Bronchial epithelial cell (primary cell): Measurements from ENCODE around the gene FTH1. TPM values are rescaled to one million over a fixed set of nuclear protein-coding genes. Genes with fewer than 3 reads are reported as not detected.

Experiments
- DNase-seq: peaks from one replicate; pipeline ENCODE4 v3.0.0-alpha.2; 2010; ENCODE audit warnings: low read depth
- FAIRE-seq: peaks from 2 replicates; lab custom pipeline; 2011; peaks lifted over from hg19 to GRCh38; lab: Jason Lieb, UNC
- H3K27me3 ChIP-seq: 2 replicates; pipeline ENCODE4 v1.5.1; 2011; ENCODE audit warnings: low read length; ENCODE audit not compliant: control insufficient read depth, insufficient read depth
- H3K36me3 ChIP-seq: 2 replicates; pipeline ENCODE4 v1.5.1; 2011; ENCODE audit warnings: low read length; ENCODE audit not compliant: control insufficient read depth, insufficient read depth
- H3K4me3 ChIP-seq: 2 replicates; pipeline ENCODE4 v1.5.1; 2011; ENCODE audit warnings: mild to moderate bottlenecking, low read depth, low read length, control low read depth
- CTCF ChIP-seq: IDR thresholded peaks from 2 replicates; pipeline ENCODE4 v1.5.1; 2011; ENCODE audit warnings: mild to moderate bottlenecking, moderate library complexity, low read length, control low read depth, inconsistent platforms; ENCODE audit not compliant: insufficient read depth, severe bottlenecking
- total RNA-seq: library from RNA; depleted of rRNA; stranded (reverse); fragments of >200 nt; gene quantifications from 2 replicates; pipeline ENCODE4 v1.2.1, GENCODE V29; 2014

Gene FTH1
- total RNA-seq, 1 donor from 2014 or later, result 1,591 TPM

DNA sequence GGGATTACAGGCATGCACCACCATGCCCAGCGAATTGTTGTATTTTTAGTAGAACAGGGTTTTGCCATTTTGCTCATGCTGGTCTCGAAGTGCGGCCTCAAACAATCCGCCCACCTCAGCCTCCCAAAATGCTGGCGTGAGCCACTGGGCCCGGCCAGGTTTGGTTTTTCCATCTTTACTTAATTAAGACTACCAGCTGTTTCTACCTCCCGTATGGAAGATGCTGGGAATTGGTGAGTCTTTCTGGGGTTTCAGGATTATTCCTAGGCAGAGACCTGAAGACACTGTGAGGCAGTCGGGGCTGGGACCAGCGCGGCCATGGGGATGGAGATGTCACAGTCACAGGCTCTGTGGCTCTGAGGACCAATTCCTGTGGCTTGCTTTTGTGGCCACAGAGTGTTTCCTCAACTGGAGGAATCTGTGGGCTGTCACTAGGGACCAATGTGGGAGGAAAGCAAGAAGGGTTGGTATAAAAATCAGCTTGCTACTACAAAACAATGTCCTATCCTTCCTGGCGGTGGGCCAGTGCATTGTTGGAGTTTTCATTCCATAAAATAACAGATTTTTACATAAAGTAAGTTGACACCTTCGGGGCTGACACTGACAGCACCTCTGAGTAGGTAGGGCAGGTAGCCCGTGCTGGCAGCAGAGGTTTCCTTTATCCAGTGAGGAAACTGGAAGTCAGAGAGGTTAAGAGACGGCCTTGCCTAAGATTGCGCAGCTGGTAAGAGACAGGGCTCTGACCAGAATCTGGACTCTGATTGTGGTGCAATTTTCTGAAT is 8.4 kb upstream of the FTH1 start:
- DNase-seq, result no peak
- Histone ChIP-seq H3K36me3 (no peaks in the 10 kb centered on the region), H3K27me3 (no peaks in the 10 kb centered on the region), H3K4me3 (no peak overlapping the region)
- no peak for TF ChIP-seq CTCF
- no peak for FAIRE-seq

- no peak for TF ChIP-seq CTCF
- FAIRE-seq, result no peak
- Histone ChIP-seq H3K4me3 (no peak overlapping the region), H3K36me3 (no peaks in the 10 kb centered on the region), H3K27me3 (no peaks in the 10 kb centered on the region)
- peak; percentile 59 for DNase-seq
Observed at GRCh38 chr11:61974766-61975631, 7.6 kb upstream of the FTH1 start.

DNA sequence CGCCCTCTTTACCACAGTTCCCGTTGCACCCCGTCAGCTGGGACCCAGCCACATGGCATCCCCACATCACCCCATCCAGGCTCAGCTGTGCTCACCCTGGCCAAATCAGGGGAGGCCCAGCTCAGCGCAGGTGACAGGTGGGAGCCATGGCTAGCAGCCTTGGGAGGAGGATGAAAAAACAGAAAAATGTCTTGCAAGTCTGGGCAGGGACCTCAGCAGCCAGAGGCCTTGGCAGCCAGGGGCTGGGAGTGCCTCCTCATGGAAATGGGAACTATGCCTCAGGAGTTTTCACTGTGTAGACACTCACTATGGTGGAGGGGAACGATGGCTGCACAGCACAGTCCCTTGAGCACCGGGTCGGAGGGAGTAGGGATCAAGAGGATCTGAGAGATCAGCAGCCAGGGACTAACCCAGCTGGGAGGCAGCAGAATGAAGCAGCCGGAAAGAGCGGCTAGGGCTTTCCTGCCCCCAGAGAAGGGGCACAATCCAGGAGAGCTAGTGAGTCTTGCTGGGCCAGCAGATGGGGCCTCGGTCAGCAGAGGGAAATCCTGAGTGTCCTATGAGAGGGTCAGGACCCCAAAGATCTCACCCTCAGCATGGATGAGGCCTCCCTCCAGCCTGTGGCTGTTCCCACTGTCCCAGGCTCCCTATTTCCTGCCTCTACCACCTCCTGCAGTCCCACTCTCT is 6.2 kb upstream of the FTH1 start:
- Histone ChIP-seq H3K27me3 (no peaks in the 10 kb centered on the region), H3K36me3 (no peaks in the 10 kb centered on the region), H3K4me3 (no peak overlapping the region)
- peak; percentile 91 for DNase-seq
- no peak for TF ChIP-seq CTCF
- no peak for FAIRE-seq

- Histone ChIP-seq H3K27me3 (no peaks in the 10 kb centered on the region), H3K36me3 (no peaks in the 10 kb centered on the region), H3K4me3 (no peak overlapping the region)
- DNase-seq (peak; percentile 97), FAIRE-seq (no peak)
- no peak for TF ChIP-seq CTCF
Observed at GRCh38 chr11:61972672-61973475, 5.4 kb upstream of the FTH1 start.

GRCh38 chr11:61972112-61972671 is 4.8 kb upstream of the FTH1 start:
- Histone ChIP-seq H3K36me3 (no peaks in the 10 kb centered on the region), H3K4me3 (no peak overlapping the region), H3K27me3 (no peaks in the 10 kb centered on the region)
- FAIRE-seq (no peak), DNase-seq (no peak)
- no peak for TF ChIP-seq CTCF
